Calu3 (cell line): ENCODE results near the gene PIK3C2B. TPM values are rescaled to one million over a fixed set of nuclear protein-coding genes. Genes with fewer than 3 reads are reported as not detected.
"Not testable (repeated sequence)": the region's sequence is repeated elsewhere in the genome, so short reads cannot be mapped to it uniquely, and the experiment has no call there.

Experiments
- BruUV-seq: library from RNA; stranded (reverse); fragments of 400-500 nt; replicated peaks from 2 replicates; lab custom pipeline; 2021; lab: Mats Ljungman, UMichigan
- CTCF ChIA-PET: fragments of 300-600 bp; sonication (Branson Sonifier 250); formaldehyde crosslinking; loops from one replicate; lab custom pipeline; 2022; ENCODE audit warnings: antibody characterized with exemption; lab: Charles Lee
- DNase-seq: peaks from one replicate; pipeline ENCODE4 v3.0.0; 2022
- H3K27ac Mint-ChIP-seq: one replicate; pipeline ENCODE4 v1.8.0; 2022; ENCODE audit warnings: mixed read lengths; ENCODE audit not compliant: unreplicated experiment
- H3K27me3 Mint-ChIP-seq: one replicate; pipeline ENCODE4 v1.8.0; 2022; ENCODE audit warnings: mixed read lengths; ENCODE audit not compliant: unreplicated experiment
- H3K36me3 Mint-ChIP-seq: one replicate; pipeline ENCODE4 v1.8.0; 2022; ENCODE audit warnings: mild to moderate bottlenecking, moderate library complexity, mixed read lengths; ENCODE audit not compliant: insufficient read depth, unreplicated experiment
- H3K4me1 Mint-ChIP-seq: one replicate; pipeline ENCODE4 v1.8.0; 2022; ENCODE audit warnings: mild to moderate bottlenecking, low read depth, mixed read lengths; ENCODE audit not compliant: unreplicated experiment
- H3K4me3 Mint-ChIP-seq: one replicate; pipeline ENCODE4 v1.8.0; 2022; ENCODE audit warnings: mild to moderate bottlenecking, low read depth, moderate library complexity, mixed read lengths; ENCODE audit not compliant: unreplicated experiment
- H3K9me3 Mint-ChIP-seq: one replicate; pipeline ENCODE4 v1.8.0; 2022; ENCODE audit warnings: low read depth, mixed read lengths; ENCODE audit not compliant: unreplicated experiment
- CTCF ChIP-seq: fragments of 200-600 bp; IDR thresholded peaks from one replicate; pipeline ENCODE4 v1.8.0; 2022; ENCODE audit warnings: antibody characterized with exemption; ENCODE audit not compliant: unreplicated experiment
- intact Hi-C: fragments of 100-400 bp; cut with micrococcal nuclease; formaldehyde crosslinking; loops from one replicate; pipeline ENCODE4 v1.10.0; 2022; ENCODE audit not compliant: unreplicated experiment
- total RNA-seq: library from RNA; stranded (reverse); gene quantifications from 2 replicates; pipeline ENCODE4 v1.2.3, GENCODE V29; 2022

The PIK3C2B gene
- total RNA-seq, 1 experiment from 2014 or later, result 24.4 TPM

GRCh38 chr1:204520834-204521709, 26.5 kb upstream of the PIK3C2B start:
- peak overlapping the region; percentile 78 for H3K27ac Mint-ChIP-seq
- H3K4me1 Mint-ChIP-seq, result peaks cover 27% of the 10 kb centered on the region
- H3K9me3 Mint-ChIP-seq, result peaks cover 8% of the 10 kb centered on the region
- TF ChIP-seq CTCF, result no peak
- H3K4me3 Mint-ChIP-seq, result no peak overlapping the region
- no TSS peak for BruUV-seq
- CTCF ChIA-PET, result no interaction called here
- no peaks in the 10 kb centered on the region for H3K27me3 Mint-ChIP-seq
- DNase-seq, result no peak
- intact Hi-C loops, result no loop called here
- H3K36me3 Mint-ChIP-seq, result peaks cover 69% of the 10 kb centered on the region

- H3K4me1 Mint-ChIP-seq, result peaks cover 19% of the 10 kb centered on the region
- BruUV-seq, intact Hi-C loops, H3K9me3 Mint-ChIP-seq, H3K27me3 Mint-ChIP-seq, H3K4me3 Mint-ChIP-seq, H3K27ac Mint-ChIP-seq, DNase-seq: not testable (repeated sequence)
- CTCF ChIA-PET, result interaction anchor here (1.9 to 2.6 kb wide), 2 partner anchors 14 to 290 kb away, joined by 11 to 12 read pairs; no protein-coding TSS in a partner anchor
- peaks cover 45% of the 10 kb centered on the region for H3K36me3 Mint-ChIP-seq
Observed at GRCh38 chr1:204517382-204517781, 22.8 kb upstream of the PIK3C2B start.

GRCh38 chr1:204516180-204516879, 21.7 kb upstream of the PIK3C2B start, which contains the start of gene MDM4:
TSS of gene MDM4 (plus strand) at chr1:204516406. CDS start at chr1:204525519, 9,113 bp downstream.
- no peak for TF ChIP-seq CTCF
- H3K36me3 Mint-ChIP-seq, result peaks cover 36% of the 10 kb centered on the region
- H3K4me1 Mint-ChIP-seq, result peaks cover 11% of the 10 kb centered on the region
- intact Hi-C loops, result no loop called here
- CTCF ChIA-PET, result interaction anchor here (0.6 to 2.6 kb wide), 14 partner anchors 9 to 291 kb away, joined by 3 to 21 read pairs (median 6); partner anchors contain the start of gene PIK3C2B
- peak; percentile 95 for DNase-seq
- H3K27me3 Mint-ChIP-seq, result no peaks in the 10 kb centered on the region
- TSS peak; percentile 96 for BruUV-seq
- H3K9me3 Mint-ChIP-seq, result no peaks in the 10 kb centered on the region
- H3K4me3 Mint-ChIP-seq, result no peak within 1 kb of the TSS
- H3K27ac Mint-ChIP-seq, result no peak within 1 kb of the TSS

- DNase-seq, result no peak
- no TSS peak for BruUV-seq
- intact Hi-C loops, result no loop called here
- Mint-ChIP-seq H3K27me3 (no peaks in the 10 kb centered on the region), H3K36me3 (peaks cover 28% of the 10 kb centered on the region), H3K4me1 (peaks cover 5% of the 10 kb centered on the region), H3K9me3 (no peaks in the 10 kb centered on the region), H3K27ac (no peak overlapping the region), H3K4me3 (no peak overlapping the region)
- no peak for TF ChIP-seq CTCF
- CTCF ChIA-PET, result interaction anchor here (0.6 to 2.6 kb wide), 5 partner anchors 9 to 292 kb away, joined by 3 to 18 read pairs (median 4); no protein-coding TSS in a partner anchor
Observed at GRCh38 chr1:204514828-204515227, 20.2 kb upstream of the PIK3C2B start.
